HG02885 (cell line): ENCODE results near the gene CASP10.

ENCODE experiments used
- ATAC-seq: cut with Tn5 transposase; IDR thresholded peaks from one replicate; pipeline ENCODE4 v1.9.1; 2021; ENCODE audit warnings: mild to moderate bottlenecking; ENCODE audit not compliant: unreplicated experiment, poor library complexity

CASP10 gene

GRCh38 chr2:201191132-201191875 is 8.4 kb downstream of the CASP10 start:
- no peak for ATAC-seq

GRCh38 chr2:201194097-201194496 is 11.2 kb downstream of the CASP10 start:
- peak; percentile 98 for ATAC-seq

- ATAC-seq, result no peak
These were observed 12.4 kb downstream of the CASP10 start for GRCh38 chr2:201195331-201195730.

- no peak for ATAC-seq
These were observed 13.1 kb downstream of the CASP10 start for GRCh38 chr2:201196003-201196402.

GRCh38 chr2:201196803-201197202 is 13.9 kb downstream of the CASP10 start:
- ATAC-seq, result no peak

- no peak for ATAC-seq
These were observed 14.8 kb downstream of the CASP10 start for GRCh38 chr2:201197781-201198180.

GRCh38 chr2:201199847-201200246 is 16.9 kb downstream of the CASP10 start:
- ATAC-seq, result no peak

- no peak for ATAC-seq
These were observed 17.4 kb downstream of the CASP10 start for GRCh38 chr2:201200345-201200744.

GRCh38 chr2:201201371-201201770 is 18.4 kb downstream of the CASP10 start:
- ATAC-seq, result no peak

GRCh38 chr2:201203916-201204654 is 21.1 kb downstream of the CASP10 start:
- no peak for ATAC-seq

GRCh38 chr2:201204655-201205514 is 21.9 kb downstream of the CASP10 start:
- ATAC-seq, result no peak

- ATAC-seq, result no peak
These were observed 22.5 kb downstream of the CASP10 start for GRCh38 chr2:201205515-201205849.

GRCh38 chr2:201208563-201209252 is 25.8 kb downstream of the CASP10 start:
- peak; percentile 84 for ATAC-seq

GRCh38 chr2:201215963-201216362 is 33.0 kb downstream of the CASP10 start:
- no peak for ATAC-seq

- no peak for ATAC-seq
These were observed 34.0 kb downstream of the CASP10 start for GRCh38 chr2:201216918-201217317.

GRCh38 chr2:201218780-201219179 is 35.8 kb downstream of the CASP10 start:
- ATAC-seq, result no peak

- ATAC-seq, result no peak
These were observed 36.6 kb downstream of the CASP10 start for GRCh38 chr2:201219328-201220096.

GRCh38 chr2:201220102-201220570 is 37.2 kb downstream of the CASP10 start:
- no peak for ATAC-seq
